OCI-LY3 (cell line): ENCODE results near the gene HOXC11.

ENCODE experiments used
- H2AFZ ChIP-seq: fragments of 200-600, 300-600 bp; shearing (Covaris generic); 2 replicates; pipeline ENCODE4 v1.6.0; 2014; ENCODE audit warnings: antibody characterized with exemption, low read depth, low read length
- H3K27ac ChIP-seq: fragments of 200-600, 300-600 bp; sonication (generic); 2 replicates; pipeline ENCODE4 v1.5.1; 2014; ENCODE audit warnings: mild to moderate bottlenecking, low read length, moderate library complexity, mixed read lengths
- H3K27me3 ChIP-seq: fragments of 200-600, 300-600 bp; sonication (generic); 2 replicates; pipeline ENCODE4 v1.6.1; 2014; ENCODE audit warnings: low read depth, low read length, mixed read lengths
- H3K36me3 ChIP-seq: fragments of 200-600, 300-600 bp; sonication (generic); replicated peaks from 2 replicates; pipeline ENCODE3; 2014; ENCODE audit warnings: low read depth, low read length, mixed read lengths
- H3K4me1 ChIP-seq: fragments of 300-600, 200-600 bp; sonication (generic); 2 replicates; pipeline ENCODE4 v1.6.1; 2014; ENCODE audit warnings: low read length, mixed read lengths
- H3K4me2 ChIP-seq: fragments of 200-600, 300-600 bp; sonication (generic); 2 replicates; pipeline ENCODE4 v1.6.1; 2014; ENCODE audit warnings: low read length, mixed read lengths
- H3K4me3 ChIP-seq: fragments of 300-600, 200-600 bp; sonication (generic); 2 replicates; pipeline ENCODE4 v1.5.1; 2014; ENCODE audit warnings: antibody characterized with exemption, mild to moderate bottlenecking, low read length, moderate library complexity
- H3K79me2 ChIP-seq: fragments of 300-600, 200-600 bp; shearing (Covaris generic); 2 replicates; pipeline ENCODE4 v1.6.1; 2014; ENCODE audit warnings: mild to moderate bottlenecking, low read length, mixed read lengths
- H3K9ac ChIP-seq: fragments of 300-600, 200-600 bp; shearing (Covaris generic); 2 replicates; pipeline ENCODE4 v1.6.0; 2014; ENCODE audit warnings: mild to moderate bottlenecking, low read length, moderate library complexity
- H3K9me3 ChIP-seq: fragments of 200-600, 300-600 bp; shearing (Covaris generic); 2 replicates; pipeline ENCODE4 v1.6.1; 2014; ENCODE audit warnings: low read length, mixed read lengths; ENCODE audit not compliant: insufficient read depth
- H4K20me1 ChIP-seq: fragments of 200-600, 300-600 bp; sonication (generic); 2 replicates; pipeline ENCODE4 v1.6.1; 2016; ENCODE audit warnings: low read length, mixed read lengths; ENCODE audit not compliant: insufficient read depth
- CTCF ChIP-seq: fragments of 200-600, 300-600 bp; sonication (generic); IDR thresholded peaks from 2 replicates; pipeline ENCODE4 v1.5.1; 2014; ENCODE audit warnings: antibody characterized with exemption, low read length, low read depth
- EZH2phosphoT487 ChIP-seq: fragments of 200-600 bp; shearing (Covaris generic); IDR thresholded peaks from 2 replicates; pipeline ENCODE4 v1.6.1; 2018; ENCODE audit warnings: antibody characterized with exemption, mixed run types, low read depth

Gene HOXC11

GRCh38 chr12:54004063-54004840, 31.3 kb downstream of the HOXC11 start:
- Histone ChIP-seq H3K4me2 (peak overlapping the region; percentile 13; the same call in 1 of the 2 replicates), H3K4me3 (no peak overlapping the region), H2AFZ (0 out of 2 replicates have a peak overlapping the region, but pooled peaks have one; percentile 1), H3K4me1 (peaks cover 26% of the 10 kb centered on the region), H3K27me3 (peaks cover 27% of the 10 kb centered on the region), H3K79me2 (no peaks in the 10 kb centered on the region), H3K9me3 (no peaks in the 10 kb centered on the region), H4K20me1 (no peaks in the 10 kb centered on the region), H3K36me3 (no peaks in the 10 kb centered on the region), H3K9ac (no peak overlapping the region), H3K27ac (no peak overlapping the region)
- peak; percentile 54 for TF ChIP-seq CTCF
- TF ChIP-seq EZH2phosphoT487, result no peak

- Histone ChIP-seq H3K4me2 (no peak overlapping the region), H3K27me3 (peaks cover 35% of the 10 kb centered on the region), H3K9ac (no peak overlapping the region), H3K4me3 (no peak overlapping the region), H3K27ac (no peak overlapping the region), H3K4me1 (peaks cover 30% of the 10 kb centered on the region), H3K79me2 (no peaks in the 10 kb centered on the region), H3K36me3 (no peaks in the 10 kb centered on the region), H3K9me3 (no peaks in the 10 kb centered on the region), H4K20me1 (no peaks in the 10 kb centered on the region), H2AFZ (no peak overlapping the region)
- no peak for TF ChIP-seq CTCF
- no peak for TF ChIP-seq EZH2phosphoT487
Observed at GRCh38 chr12:54004841-54005530, 32.1 kb downstream of the HOXC11 start.

- H3K27me3 ChIP-seq, result peaks cover 40% of the 10 kb centered on the region
- H3K9ac ChIP-seq, result no peak overlapping the region
- H3K79me2 ChIP-seq, result no peaks in the 10 kb centered on the region
- no peaks in the 10 kb centered on the region for H3K9me3 ChIP-seq
- no peaks in the 10 kb centered on the region for H3K36me3 ChIP-seq
- peaks cover 30% of the 10 kb centered on the region for H3K4me1 ChIP-seq
- no peak overlapping the region for H2AFZ ChIP-seq
- H4K20me1 ChIP-seq, result no peaks in the 10 kb centered on the region
- H3K27ac ChIP-seq, result no peak overlapping the region
- TF ChIP-seq CTCF (no peak), EZH2phosphoT487 (no peak)
- no peak overlapping the region for H3K4me3 ChIP-seq
- peak overlapping the region; percentile 98 for H3K4me2 ChIP-seq
Observed at GRCh38 chr12:54005531-54005852, 32.6 kb downstream of the HOXC11 start.

GRCh38 chr12:54005853-54006558, 33.1 kb downstream of the HOXC11 start:
- no peaks in the 10 kb centered on the region for H3K79me2 ChIP-seq
- no peaks in the 10 kb centered on the region for H4K20me1 ChIP-seq
- peak overlapping the region; percentile 75 for H3K4me3 ChIP-seq
- H3K36me3 ChIP-seq, result no peaks in the 10 kb centered on the region
- peak overlapping the region; percentile 60 for H3K9ac ChIP-seq
- peaks cover 33% of the 10 kb centered on the region for H3K4me1 ChIP-seq
- H3K4me2 ChIP-seq, result peak overlapping the region; percentile 98
- no peak overlapping the region for H3K27ac ChIP-seq
- peaks cover 45% of the 10 kb centered on the region for H3K27me3 ChIP-seq
- 0 out of 2 replicates have a peak overlapping the region, but pooled peaks have one; percentile 34 for H2AFZ ChIP-seq
- no peaks in the 10 kb centered on the region for H3K9me3 ChIP-seq
- TF ChIP-seq EZH2phosphoT487 (no peak), CTCF (peak; percentile 90)
